GM21529 (cell line): ENCODE measurements around the gene GUCA1A.
"Not testable (repeated sequence)": the region's sequence is repeated elsewhere in the genome, so short reads cannot be mapped to it uniquely, and the experiment has no call there.

ENCODE experiments used
- ATAC-seq: cut with Tn5 transposase; IDR thresholded peaks from one replicate; pipeline ENCODE4 v1.9.1; 2021; ENCODE audit not compliant: unreplicated experiment

Gene GUCA1A

DNA sequence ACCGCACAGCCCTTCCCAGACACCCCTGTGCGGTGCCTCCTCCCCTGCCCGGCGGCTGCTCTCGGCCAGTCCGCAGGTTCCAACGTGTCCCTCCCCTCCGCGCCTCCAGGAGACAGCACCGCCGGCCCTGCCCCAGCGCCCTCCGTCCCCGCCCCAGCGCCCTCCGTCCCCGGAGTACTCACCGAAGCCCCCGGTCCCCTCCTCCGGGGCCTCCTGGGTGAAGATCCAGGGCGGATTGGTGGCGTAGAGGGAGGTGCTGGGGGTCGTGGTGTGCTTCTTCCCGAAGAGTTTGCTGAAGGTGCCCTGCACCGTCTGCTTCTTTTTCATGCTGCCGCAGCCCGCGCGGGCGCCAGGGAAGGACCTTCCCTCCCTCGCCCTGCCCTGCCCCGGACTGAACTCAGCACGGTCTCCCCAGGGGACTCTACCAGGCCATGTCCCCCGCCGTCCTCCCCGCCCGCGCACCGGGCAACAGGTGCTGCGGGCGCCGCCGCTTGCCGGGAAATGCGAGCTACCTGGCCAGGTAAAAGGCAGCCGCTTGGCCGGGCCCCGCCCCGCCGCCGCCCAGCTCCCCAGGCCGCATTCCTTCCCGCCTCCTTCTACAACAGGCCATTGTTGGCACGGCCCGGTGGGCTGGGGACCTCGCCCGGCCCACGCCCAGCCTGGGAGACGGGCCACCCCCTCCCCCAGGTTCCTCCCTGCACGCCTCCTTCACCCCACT lies 30.9 kb upstream of the GUCA1A start, which contains the start of gene C6orf132:
TSS of gene C6orf132 (minus strand) at position 503 of the 718 bp plus-strand sequence. CDS start at position 327, 176 bp downstream.
- no peak for ATAC-seq

DNA sequence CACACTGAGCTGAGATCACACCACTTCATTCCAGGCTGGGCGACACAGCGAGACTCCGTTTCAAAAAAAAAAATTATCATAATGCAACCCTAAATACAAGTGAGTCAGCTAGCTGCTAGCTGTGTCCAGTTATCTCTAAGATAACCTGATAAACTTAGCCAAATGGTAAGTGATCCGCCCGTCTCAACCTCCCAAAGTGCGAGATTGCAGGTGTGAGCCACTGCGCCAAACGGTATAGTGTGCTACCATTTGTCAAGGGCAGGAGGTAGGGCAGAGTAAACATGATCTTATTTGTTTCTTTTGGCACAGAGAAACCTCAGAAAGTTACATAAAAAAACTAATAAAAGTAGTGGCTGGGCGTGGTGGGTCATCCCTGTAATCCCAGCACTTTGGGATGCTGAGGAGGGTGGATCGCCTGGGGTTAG lies 26.0 kb upstream of the GUCA1A start:
- ATAC-seq: no peak

DNA sequence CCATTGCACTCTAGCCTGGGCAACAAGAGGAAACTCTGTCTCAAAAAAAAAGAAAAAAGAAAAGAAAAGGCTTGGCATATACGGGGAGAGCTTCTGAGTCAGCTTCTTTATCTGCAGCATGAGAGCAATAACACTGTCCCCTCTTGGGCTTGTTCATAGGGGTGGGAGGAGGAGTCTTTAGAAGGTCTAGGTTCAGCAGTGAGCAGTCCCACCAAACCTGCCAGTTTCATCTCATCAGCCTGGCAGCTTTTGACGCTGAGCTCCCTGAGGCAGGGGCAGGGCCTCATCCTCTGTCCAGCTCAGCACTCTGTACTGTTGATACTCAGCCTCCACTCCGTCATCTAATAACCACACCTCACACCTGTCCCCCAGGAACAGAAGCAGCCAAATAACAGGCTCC lies 25.1 kb upstream of the GUCA1A start:
- ATAC-seq: no peak

DNA sequence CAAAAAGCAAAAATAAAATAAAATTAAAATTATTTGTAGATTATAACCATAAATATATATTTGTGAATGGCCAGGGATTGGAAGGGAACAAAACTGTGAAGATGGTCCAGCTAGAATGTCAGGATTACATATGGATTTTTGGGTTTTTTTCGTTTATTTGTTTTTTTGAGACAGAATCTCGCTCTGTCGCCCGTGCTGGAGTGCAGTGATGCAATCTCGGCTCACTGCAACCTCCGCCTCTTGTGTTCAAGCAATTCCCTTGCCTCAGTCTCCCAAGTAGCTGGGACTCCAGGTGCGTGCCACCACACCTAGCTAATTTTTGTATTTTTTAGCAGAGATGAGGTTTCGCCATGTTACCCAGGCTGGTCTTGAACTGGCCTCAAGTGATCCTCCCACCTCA lies 22.9 kb upstream of the GUCA1A start:
- no peak for ATAC-seq

- no peak for ATAC-seq
Measured at GRCh38 chr6:42152024-42152423, 21.1 kb upstream of the GUCA1A start.

- not testable (repeated sequence) for ATAC-seq
Measured at GRCh38 chr6:42152528-42153213, 20.5 kb upstream of the GUCA1A start.

GRCh38 chr6:42153921-42154320 lies 19.2 kb upstream of the GUCA1A start:
- no peak for ATAC-seq

GRCh38 chr6:42154461-42155209 lies 18.5 kb upstream of the GUCA1A start:
- ATAC-seq: no peak

- ATAC-seq: no peak
Measured at GRCh38 chr6:42155293-42155692, 17.9 kb upstream of the GUCA1A start.

- ATAC-seq: no peak
Measured at GRCh38 chr6:42156638-42157037, 16.5 kb upstream of the GUCA1A start.

- ATAC-seq: no peak
Measured at GRCh38 chr6:42158011-42158410, 15.2 kb upstream of the GUCA1A start.

- ATAC-seq: no peak
Measured at GRCh38 chr6:42158631-42159030, 14.5 kb upstream of the GUCA1A start.

GRCh38 chr6:42159431-42160024 lies 13.6 kb upstream of the GUCA1A start:
- ATAC-seq: no peak

DNA sequence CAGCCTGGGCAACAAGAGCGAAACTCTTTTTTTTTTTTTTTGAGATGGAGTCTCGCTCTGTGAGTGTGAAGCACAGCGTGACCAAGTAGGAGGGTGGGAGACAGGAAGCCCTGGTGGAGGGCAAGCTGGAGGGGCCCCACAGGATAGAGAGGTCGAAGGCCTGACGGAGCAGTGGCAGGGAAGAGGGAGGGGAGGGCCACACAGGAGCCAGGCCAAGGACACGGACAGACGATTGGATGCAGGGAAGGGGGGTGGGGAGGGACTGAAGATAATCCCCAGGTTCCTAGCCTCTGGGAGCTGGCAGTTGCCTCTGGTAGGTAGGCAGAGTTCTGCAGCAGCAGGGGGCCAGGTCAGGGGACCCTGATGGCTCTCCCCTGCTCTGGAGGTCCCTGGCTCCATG lies 10.8 kb upstream of the GUCA1A start:
- no peak for ATAC-seq

DNA sequence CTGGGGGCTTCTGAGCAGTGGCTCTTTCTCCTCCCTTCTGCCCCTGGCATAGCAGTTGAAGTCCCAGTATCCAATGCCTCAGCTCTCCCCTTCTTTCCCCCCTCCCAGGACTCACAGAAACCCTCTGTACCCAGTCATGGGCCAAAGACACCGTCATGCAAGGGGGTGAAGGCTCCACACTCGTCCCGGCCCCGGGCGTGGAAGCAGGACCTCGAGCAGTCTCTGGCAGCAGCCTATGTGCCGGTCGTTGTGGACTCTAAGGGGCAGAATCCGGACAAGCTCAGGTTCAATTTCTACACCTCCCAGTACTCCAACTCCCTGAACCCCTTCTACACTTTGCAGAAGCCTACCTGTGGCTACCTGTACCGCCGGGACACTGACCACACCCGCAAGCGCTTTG lies 10.4 kb upstream of the GUCA1A start:
- ATAC-seq: no peak

DNA sequence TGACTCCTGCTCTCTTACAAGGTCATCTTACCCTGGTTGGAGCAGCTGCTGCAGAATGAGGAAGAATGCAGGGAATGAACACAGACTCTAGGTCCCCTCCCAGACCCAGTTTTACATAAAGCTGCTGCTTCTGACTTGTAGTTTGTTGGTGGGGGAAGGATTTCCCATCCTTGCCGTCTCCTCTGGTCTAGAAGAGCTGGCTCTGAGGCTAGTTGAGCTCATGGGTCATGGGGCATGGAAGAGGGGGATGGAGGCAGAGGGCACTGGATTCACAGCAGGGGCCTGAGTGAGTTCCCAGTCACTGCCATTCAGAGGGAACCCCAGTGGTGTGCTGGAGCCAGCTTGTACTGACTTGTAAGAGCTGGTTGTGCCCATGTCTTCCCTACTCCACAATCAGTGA lies 9.2 kb upstream of the GUCA1A start:
- ATAC-seq: no peak

DNA sequence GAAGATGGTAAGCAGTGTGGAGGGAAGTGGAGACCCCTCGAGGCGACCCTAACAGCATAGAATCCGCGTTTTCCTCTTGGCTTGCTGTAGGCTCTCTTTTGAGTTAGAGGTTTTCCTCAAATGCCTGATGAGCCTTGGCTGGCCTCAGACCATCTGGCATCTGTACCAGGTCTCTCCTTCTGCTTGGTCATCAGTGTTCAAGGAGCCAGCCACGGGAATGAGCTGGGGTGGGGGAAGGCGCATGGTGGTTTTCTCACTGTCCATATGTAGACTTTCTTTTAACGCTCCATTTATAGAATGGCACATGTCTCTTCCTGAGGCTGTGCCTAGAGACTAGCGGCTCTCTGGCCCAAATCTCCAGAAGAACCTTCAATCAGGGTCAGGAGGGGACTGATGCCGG lies 8.1 kb upstream of the GUCA1A start:
- no peak for ATAC-seq

- no peak for ATAC-seq
Measured at GRCh38 chr6:42166444-42167141, 6.6 kb upstream of the GUCA1A start.

DNA sequence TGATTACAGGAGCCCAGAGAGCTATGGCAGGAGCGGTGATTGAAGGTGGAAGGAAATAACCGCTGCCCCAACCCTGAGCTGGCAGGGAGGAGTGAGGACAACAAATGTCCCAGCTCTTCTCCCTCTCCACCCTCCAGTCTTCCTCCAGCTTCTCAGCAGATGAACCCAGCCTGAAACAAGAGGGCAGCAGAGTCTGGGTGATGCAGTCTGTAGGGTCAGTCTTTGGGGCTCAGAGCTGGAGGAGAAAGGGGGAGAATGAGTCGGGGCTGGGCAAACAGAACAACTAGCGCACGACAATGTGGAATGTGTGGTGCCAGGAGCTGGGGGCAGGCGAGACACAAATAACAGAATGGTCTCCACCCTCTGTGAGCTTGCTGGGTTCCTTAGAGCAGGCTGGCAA lies 4.5 kb upstream of the GUCA1A start:
- ATAC-seq: no peak

DNA sequence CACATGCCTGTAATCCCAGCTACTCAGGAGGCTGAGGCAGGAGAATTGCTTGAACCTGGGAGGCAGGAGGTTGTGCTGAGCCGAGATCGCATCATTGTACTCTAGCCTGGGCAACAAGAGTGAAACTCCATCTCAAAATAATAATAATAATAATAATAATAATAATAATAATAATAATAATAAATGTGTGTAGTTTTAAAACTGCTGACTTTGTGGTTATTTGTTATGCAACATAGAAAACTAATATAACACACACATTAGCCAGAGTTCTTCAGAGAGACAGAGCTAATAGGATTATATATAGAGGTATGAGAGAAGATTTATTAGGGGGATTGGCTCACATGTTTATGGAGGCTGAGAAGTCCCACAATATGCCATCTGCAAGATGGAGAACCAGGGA lies 3.4 kb upstream of the GUCA1A start:
- ATAC-seq: not testable (repeated sequence)
